Cardiac fibroblast (primary cell): ENCODE results near the gene THAP10.
"Not testable (repeated sequence)": the region's sequence is repeated elsewhere in the genome, so short reads cannot be mapped to it uniquely, and the experiment has no call there.

Source experiments
- DNase-seq, 2 donors: peaks; one replicate each; pipeline versions ENCODE4 v3.0.0 to v3.0.0-alpha.2; 2010; ENCODE audit warnings: low read depth in 2 of 2
- H3K4me3 ChIP-seq, 2 donors: replicated peaks in 1 of 2; 1 replicate in 1 of 2; 2 replicates in 1 of 2; pipeline ENCODE4 v1.5.1; 2011; ENCODE audit warnings: low read depth in 2 of 2, low read length in 2 of 2, mild to moderate bottlenecking in 2 of 2, moderate library complexity in 1 of 2
- TF ChIP-seq, protein P1 (sequence below): IDR thresholded peaks from one replicate; pipeline ENCODE4 v1.5.1; 2011; ENCODE audit warnings: low read depth, mild to moderate bottlenecking, low read length, inconsistent platforms

The THAP10 gene

DNA sequence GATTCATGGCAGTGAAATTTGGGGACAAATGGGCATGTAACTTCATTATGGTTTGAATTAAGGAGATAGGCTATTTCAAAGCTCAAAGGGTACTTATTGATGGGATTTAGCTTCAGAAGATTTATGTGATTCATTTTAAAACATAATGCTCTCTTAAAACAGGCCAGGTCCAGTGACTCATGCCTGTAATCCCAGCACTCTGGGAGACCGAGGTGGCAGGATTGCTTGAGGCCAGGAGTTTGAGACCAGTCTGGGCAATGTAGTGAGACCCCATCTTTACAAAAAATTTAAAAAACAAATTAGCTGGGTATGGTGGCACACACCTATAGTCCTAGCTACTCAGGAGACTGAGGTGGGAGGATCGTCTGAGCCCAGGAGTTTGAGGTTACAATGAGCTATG lies 11.5 kb downstream of the THAP10 start:
- TF ChIP-seq, protein P1, sequence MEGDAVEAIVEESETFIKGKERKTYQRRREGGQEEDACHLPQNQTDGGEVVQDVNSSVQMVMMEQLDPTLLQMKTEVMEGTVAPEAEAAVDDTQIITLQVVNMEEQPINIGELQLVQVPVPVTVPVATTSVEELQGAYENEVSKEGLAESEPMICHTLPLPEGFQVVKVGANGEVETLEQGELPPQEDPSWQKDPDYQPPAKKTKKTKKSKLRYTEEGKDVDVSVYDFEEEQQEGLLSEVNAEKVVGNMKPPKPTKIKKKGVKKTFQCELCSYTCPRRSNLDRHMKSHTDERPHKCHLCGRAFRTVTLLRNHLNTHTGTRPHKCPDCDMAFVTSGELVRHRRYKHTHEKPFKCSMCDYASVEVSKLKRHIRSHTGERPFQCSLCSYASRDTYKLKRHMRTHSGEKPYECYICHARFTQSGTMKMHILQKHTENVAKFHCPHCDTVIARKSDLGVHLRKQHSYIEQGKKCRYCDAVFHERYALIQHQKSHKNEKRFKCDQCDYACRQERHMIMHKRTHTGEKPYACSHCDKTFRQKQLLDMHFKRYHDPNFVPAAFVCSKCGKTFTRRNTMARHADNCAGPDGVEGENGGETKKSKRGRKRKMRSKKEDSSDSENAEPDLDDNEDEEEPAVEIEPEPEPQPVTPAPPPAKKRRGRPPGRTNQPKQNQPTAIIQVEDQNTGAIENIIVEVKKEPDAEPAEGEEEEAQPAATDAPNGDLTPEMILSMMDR = no peak

DNA sequence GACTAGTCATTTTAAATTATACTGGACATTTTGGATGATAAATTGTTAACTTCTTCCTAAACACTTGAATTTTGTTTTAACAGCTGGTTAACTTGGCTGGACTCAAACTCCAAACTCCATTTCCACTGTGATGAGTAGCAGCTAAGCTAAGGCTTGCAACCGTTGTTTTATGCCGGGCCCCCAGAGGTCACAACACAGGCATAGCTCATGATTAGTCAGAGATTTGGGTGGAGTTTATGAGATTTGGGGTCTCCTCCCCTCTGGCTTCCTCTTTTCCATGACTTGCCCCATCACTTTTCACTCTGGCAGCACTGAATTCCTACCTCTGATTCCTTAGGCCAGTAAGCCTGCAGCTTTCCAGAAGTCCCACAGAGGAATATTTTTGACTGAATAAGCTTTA lies 12.8 kb downstream of the THAP10 start:
- H3K4me3 ChIP-seq = no peak overlapping the region
- TF ChIP-seq, protein P1 = no peak
- DNase-seq = peak; percentile 52 to 79

More for the DNA sequence above, 11.5 kb downstream of the THAP10 start:
- no peak overlapping the region for H3K4me3 ChIP-seq
- peak in 1 of 2 donors; percentile 65 for DNase-seq

DNA sequence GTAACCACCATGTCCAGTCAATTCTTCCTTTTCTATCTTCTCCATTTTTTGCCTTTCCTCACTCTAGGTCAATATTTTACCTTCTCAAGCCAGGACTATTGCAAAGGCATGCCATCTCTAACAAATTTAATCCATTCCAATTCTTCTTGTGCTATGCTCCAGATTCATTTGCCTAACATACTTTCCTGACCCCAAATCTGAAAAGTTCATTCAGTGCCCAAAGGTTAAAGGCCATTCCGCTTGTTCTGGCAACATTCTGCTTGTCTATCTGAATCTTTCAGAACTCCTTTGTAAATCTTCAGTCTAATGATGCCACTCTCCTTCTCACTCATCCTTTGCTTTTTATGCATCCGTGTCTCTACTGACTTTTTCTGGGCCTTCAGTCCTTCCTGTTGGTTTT lies 15.6 kb downstream of the THAP10 start:
- DNase-seq = no peak
- TF ChIP-seq, protein P1 = no peak
- no peak overlapping the region for H3K4me3 ChIP-seq

DNA sequence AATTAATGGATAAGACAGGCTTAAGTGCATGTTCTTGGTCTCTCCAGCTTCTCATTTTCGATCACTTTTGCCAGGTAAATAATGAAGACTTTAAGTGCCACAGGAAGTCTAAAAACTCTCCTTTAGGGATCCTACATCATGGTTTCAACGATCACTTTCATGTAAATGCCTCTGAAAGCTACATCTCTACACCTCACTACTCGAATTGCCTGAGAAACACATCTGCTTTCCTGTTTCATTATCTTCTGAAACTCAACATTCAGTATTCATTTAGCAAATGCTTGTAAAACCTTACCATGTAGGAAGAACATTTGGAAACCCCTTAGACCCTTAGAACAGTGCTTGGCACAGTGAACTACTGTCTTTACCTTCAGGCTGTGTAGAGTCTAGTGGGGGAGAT lies 16.2 kb downstream of the THAP10 start:
- TF ChIP-seq, protein P1 = no peak

DNA sequence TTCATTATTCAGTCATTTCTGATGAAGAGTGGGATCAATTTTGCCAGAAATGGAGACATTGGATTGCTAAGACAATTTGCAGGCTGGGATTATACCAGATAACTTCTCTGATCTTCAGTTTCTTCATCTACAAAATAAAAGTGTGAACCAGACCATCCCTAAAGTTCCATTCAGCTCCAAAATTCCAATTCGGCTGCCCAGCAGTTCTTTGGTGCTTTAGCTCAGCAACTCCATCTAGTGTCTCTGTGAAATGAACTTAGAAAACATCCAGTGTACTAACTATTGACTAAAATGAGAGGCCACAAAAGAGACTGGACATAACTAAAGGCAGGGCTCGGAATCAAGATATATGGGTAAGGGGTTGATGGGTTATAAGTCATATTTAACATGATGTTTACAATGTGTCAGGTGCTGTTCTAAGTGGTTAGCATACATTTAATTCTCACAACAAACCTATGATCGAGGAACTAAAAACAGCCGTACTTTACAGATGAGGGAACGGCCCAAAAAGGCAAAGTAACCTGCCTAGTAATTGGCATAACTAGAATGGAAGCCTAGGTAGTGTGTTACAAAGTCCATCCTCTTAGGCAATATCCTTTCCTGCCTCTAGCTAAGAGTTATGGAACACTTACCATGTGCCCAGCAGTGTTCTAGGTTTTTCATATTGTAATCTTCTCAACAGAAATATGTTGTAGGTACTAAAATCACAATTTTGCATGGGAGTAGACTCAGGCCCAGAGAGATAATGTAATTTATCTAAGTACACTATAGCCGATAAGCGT lies 17.0 kb downstream of the THAP10 start:
- H3K4me3 ChIP-seq = no peak overlapping the region
- DNase-seq = peak; percentile 68 to 76
- TF ChIP-seq, protein P1 = peak; percentile 71

More for the DNA sequence above, 16.2 kb downstream of the THAP10 start:
- DNase-seq = no peak
- no peak overlapping the region for H3K4me3 ChIP-seq

DNA sequence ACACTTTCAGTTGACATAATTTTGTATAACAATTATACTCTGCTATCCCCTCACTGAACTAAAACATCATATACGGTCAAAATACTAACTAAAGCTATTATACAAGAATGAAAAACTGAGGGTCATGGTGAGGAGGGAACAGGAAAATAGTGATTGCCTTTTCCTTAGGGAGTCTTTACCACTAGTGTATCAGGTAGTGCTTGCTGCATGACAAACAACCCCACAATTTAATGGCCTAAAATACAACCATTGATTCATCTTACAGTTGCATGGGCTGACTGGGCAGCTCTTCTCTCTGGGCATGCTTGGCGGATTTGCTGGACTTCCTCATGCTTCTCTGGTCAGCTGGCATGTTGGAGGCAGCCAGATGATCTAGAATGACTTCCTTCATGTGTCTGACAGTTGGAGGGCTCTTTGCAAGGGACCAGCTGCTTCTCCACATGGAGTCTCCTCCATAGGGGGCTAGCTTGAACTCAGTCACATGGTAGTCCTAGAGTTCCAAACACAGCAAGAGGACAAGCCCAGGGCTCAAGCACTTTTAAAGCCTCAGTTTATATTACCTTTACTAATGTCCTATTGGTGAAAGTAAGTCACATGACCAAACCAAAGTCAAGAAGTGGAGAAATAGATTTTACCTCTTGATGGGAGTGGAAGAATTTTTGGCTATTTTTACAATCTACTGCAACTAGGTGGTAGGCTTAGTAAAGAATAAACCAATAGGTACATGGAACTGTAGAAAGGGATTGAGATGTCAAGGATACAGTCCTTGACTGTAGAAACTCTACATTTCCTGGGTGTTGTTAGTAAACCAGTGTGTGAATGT lies 18.8 kb downstream of the THAP10 start:
- no peak for DNase-seq
- TF ChIP-seq, protein P1 = no peak
- no peak overlapping the region for H3K4me3 ChIP-seq

DNA sequence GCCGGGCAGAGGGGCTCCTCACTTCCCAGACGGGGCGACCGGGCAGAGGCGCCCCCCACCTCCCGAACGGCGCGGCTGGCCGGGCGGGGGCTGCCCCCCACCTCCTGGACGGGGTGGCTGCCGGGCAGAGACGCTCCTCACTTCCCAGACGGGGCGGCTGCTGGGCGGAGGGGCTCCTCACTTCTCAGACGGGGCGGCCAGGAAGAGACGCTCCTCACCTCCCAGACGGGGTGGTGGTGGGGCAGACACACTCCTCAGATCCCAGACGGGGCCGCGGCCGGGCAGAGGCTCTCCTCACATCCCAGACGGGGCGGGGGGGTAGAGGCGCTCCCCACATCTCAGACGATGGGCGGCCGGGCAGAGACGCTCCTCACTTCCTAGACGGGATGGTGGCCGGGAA lies 20.7 kb downstream of the THAP10 start:
- DNase-seq, H3K4me3 ChIP-seq: not testable (repeated sequence)
